ENCODE data around the gene SPIN1. TPM values are rescaled to one million over a fixed set of nuclear protein-coding genes. Genes with fewer than 3 reads are reported as not detected.

Gene SPIN1
- total RNA-seq, 1 donor from 2014 or later, result 11.6 TPM

- intact Hi-C loops (cut with DNase I), result no loop called here
- TF ChIP-seq CTCF (IDR thresholded peaks at IDR 0.05), result no peak
Observed at GRCh38 chr9:88358723-88359122, 29.5 kb upstream of the SPIN1 start.

GRCh38 chr9:88359974-88360373, 28.3 kb upstream of the SPIN1 start:
- no peak overlapping the region for H3K4me3 ChIP-seq
- no peak overlapping the region for H3K27ac ChIP-seq
- H3K36me3 ChIP-seq, result no peaks in the 10 kb centered on the region
- no peaks in the 10 kb centered on the region for H3K9me3 ChIP-seq
- H3K4me1 ChIP-seq, result no peaks in the 10 kb centered on the region
- no peak for DNase-seq (ENCODE audit: low spot score in 2 of 2)
- no peaks in the 10 kb centered on the region for H3K27me3 ChIP-seq
- intact Hi-C loops (cut with DNase I), result no loop called here
- TF ChIP-seq CTCF (IDR thresholded peaks at IDR 0.05), result no peak

More at GRCh38 chr9:88358723-88359122, 29.5 kb upstream of the SPIN1 start:
- peaks cover 3 to 4% of the 10 kb centered on the region in 2 donors for H3K9me3 ChIP-seq
- H3K27ac ChIP-seq, result no peak overlapping the region
- H3K27me3 ChIP-seq, result no peaks in the 10 kb centered on the region
- no peaks in the 10 kb centered on the region for H3K36me3 ChIP-seq
- no peaks in the 10 kb centered on the region for H3K4me1 ChIP-seq
- no peak for DNase-seq (ENCODE audit: low spot score in 2 of 2)
- no peak overlapping the region for H3K4me3 ChIP-seq

GRCh38 chr9:88362681-88363080, 25.6 kb upstream of the SPIN1 start:
- H3K27me3 ChIP-seq, result no peaks in the 10 kb centered on the region
- no peak for DNase-seq (ENCODE audit: low spot score in 2 of 2)

GRCh38 chr9:88363661-88364060, 24.6 kb upstream of the SPIN1 start:
- H3K4me1 ChIP-seq, result no peaks in the 10 kb centered on the region
- no peak for TF ChIP-seq CTCF (IDR thresholded peaks at IDR 0.05)
- no peaks in the 10 kb centered on the region for H3K27me3 ChIP-seq
- DNase-seq (ENCODE audit: low spot score in 2 of 2), result no peak
- intact Hi-C loops (cut with DNase I), result no loop called here
- peaks cover 0 to 6% of the 10 kb centered on the region in 2 donors for H3K9me3 ChIP-seq
- H3K27ac ChIP-seq, result no peak overlapping the region
- no peaks in the 10 kb centered on the region for H3K36me3 ChIP-seq
- no peak overlapping the region for H3K4me3 ChIP-seq

More at GRCh38 chr9:88362681-88363080, 25.6 kb upstream of the SPIN1 start:
- Histone ChIP-seq H3K4me1 (no peaks in the 10 kb centered on the region), H3K27ac (no peak overlapping the region), H3K4me3 (no peak overlapping the region), H3K36me3 (no peaks in the 10 kb centered on the region), H3K9me3 (no peaks in the 10 kb centered on the region)
- TF ChIP-seq CTCF (IDR thresholded peaks at IDR 0.05), result no peak
- intact Hi-C loops (cut with DNase I), result no loop called here

GRCh38 chr9:88364706-88365105, 23.5 kb upstream of the SPIN1 start:
- no peaks in the 10 kb centered on the region for H3K27me3 ChIP-seq
- intact Hi-C loops (cut with DNase I), result no loop called here
- no peak overlapping the region for H3K27ac ChIP-seq
- H3K4me3 ChIP-seq, result no peak overlapping the region
- no peaks in the 10 kb centered on the region for H3K36me3 ChIP-seq
- DNase-seq (ENCODE audit: low spot score in 2 of 2), result no peak
- H3K9me3 ChIP-seq, result peaks cover 0 to 6% of the 10 kb centered on the region in 2 donors
- no peaks in the 10 kb centered on the region for H3K4me1 ChIP-seq
- no peak for TF ChIP-seq CTCF (IDR thresholded peaks at IDR 0.05)

- H3K27ac ChIP-seq, result no peak overlapping the region
- intact Hi-C loops (cut with DNase I), result no loop called here
- DNase-seq (ENCODE audit: low spot score in 2 of 2), result no peak
- peaks cover 0 to 6% of the 10 kb centered on the region in 2 donors for H3K9me3 ChIP-seq
- no peaks in the 10 kb centered on the region for H3K4me1 ChIP-seq
- no peaks in the 10 kb centered on the region for H3K27me3 ChIP-seq
- no peaks in the 10 kb centered on the region for H3K36me3 ChIP-seq
- no peak for TF ChIP-seq CTCF (IDR thresholded peaks at IDR 0.05)
- no peak overlapping the region for H3K4me3 ChIP-seq
Observed at GRCh38 chr9:88370346-88370745, 17.9 kb upstream of the SPIN1 start.
